GM18505 (cell line): ENCODE results near the gene KCNG2.
"Not testable (repeated sequence)": the region's sequence is repeated elsewhere in the genome, so short reads cannot be mapped to it uniquely, and the experiment has no call there.

Experiments
- ATAC-seq: cut with Tn5 transposase; IDR thresholded peaks from one replicate; pipeline ENCODE4 v1.9.1; 2021; ENCODE audit not compliant: unreplicated experiment
- POLR2A ChIP-seq: IDR thresholded peaks from 4 replicates; pipeline ENCODE4 v1.6.1; 2011; ENCODE audit warnings: borderline replicate concordance; ENCODE audit not compliant: insufficient read depth, insufficient read length; ENCODE audit errors: extremely low read depth

Gene KCNG2

GRCh38 chr18:79875931-79876461, 78.3 kb downstream of the KCNG2 start:
- no peak for TF ChIP-seq POLR2A
- no peak for ATAC-seq

GRCh38 chr18:79876497-79876896, 78.8 kb downstream of the KCNG2 start:
- no peak for ATAC-seq
- no peak for TF ChIP-seq POLR2A

DNA sequence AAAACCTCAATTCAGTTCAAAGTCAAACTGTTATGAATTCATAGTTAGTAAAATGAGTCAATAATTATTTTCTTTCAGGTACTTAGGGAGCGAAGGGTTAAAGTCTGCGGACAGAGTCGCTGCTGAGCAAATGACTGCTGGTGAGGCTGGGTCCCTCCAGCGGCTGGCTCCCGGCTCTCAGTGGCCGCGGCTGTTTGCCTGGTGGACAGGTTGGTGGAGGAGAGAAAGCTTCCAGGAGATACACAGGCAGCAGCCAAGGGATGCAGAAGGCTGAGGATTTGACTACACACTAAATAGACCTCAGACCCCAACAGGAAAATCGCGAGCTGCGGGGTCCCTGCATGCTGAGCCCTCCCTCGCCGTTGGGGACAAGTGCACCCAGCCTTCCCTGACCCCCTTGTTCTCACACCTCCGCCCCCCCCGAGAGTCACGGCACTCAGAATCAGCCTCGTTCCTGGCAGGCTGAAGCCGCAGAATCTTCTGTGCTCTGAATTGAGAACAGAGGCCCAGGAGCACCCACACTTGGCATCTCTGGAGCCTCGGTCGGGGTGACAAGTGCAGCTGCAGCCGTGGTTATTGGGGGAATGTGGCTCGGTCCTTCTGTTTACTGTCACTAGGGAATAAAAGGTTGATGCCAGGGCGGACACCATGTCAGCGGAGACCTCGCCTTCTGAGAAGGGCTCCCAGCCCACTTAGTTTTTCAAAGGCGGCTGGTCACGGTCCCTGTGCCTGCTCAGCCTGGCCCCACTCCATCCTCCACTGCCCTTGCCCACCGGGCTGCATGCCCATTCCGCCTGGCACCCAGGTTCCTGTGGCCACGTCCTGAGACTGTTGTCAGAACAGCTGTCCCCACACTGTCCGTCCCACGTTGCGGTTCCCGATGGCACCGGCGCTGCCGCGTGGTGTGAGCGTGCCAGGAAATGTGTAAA, 79.7 kb downstream of the KCNG2 start:
- TF ChIP-seq POLR2A, result no peak

DNA sequence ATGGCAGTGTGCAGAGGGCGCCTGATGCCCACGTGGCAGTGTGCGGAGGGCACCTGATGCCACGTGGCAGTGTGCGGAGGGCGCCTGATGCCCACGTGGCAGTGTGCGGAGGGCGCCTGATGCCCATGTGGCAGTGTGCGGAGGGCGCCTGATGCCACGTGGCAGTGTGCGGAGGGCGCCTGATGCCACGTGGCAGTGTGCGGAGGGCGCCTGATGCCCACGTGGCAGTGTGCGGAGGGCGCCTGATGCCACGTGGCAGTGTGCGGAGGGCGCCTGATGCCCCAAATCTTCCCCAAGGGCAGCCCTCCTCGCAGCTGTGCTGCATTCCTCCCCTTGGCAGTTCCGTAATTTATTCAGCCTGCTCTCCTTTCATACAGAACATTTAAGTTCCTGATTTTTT, 80.5 kb downstream of the KCNG2 start:
- not testable (repeated sequence) for ATAC-seq

More for the DNA sequence above, 79.7 kb downstream of the KCNG2 start:
- no peak for ATAC-seq

DNA sequence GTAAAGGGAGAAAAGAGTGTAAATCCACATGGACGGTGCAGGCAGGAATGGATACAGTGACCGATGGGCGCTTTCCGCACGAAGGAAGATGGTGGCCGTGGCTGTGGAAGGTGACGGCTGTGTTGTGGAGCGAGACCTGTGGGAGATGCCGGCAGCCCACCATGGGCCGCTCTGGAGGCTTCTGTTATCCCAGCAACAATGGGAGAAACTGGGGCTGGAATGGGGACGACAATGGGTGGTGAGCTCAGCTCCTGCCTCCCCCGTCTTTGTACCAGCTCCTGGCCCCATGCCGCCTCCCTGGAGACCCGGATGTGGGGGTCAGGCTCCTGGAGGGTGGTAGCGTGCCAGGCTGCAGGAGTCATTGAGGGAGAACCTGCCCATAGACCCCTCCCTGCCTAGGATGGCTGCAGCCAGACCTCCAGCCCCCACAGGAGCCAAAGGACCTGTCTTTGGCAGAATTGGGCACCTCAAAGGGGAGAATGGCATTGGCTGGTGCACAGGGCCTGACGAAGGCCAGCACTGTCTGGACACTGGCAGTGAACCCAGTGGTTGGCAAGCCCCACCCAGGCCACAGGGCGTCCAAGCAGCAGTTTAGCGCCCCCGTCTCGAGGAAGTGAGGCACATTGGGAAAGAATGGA, 81.1 kb downstream of the KCNG2 start:
- ATAC-seq, result no peak
- TF ChIP-seq POLR2A, result no peak

GRCh38 chr18:79879566-79879965, 81.8 kb downstream of the KCNG2 start:
- no peak for ATAC-seq

DNA sequence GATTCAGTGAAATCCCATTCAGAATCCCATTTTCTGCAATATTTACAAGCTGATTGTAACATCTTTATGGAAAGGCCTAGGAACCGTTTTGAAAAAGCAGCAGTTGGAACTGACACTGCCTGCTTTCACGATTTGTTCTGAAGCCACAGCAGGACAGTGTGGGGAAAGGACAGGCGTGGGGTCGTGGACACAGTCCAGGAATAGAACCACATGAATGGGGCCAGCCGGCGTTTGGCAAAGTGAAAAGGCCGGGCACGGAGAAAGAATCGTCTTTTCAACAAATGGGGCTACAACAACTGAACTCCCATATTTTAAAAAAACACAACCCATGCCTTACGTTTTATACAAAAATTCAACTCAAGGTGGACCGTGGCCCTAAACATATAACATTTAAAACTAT, 84.0 kb downstream of the KCNG2 start:
- TF ChIP-seq POLR2A, result no peak
- no peak for ATAC-seq

More at GRCh38 chr18:79879566-79879965, 81.8 kb downstream of the KCNG2 start:
- no peak for TF ChIP-seq POLR2A

DNA sequence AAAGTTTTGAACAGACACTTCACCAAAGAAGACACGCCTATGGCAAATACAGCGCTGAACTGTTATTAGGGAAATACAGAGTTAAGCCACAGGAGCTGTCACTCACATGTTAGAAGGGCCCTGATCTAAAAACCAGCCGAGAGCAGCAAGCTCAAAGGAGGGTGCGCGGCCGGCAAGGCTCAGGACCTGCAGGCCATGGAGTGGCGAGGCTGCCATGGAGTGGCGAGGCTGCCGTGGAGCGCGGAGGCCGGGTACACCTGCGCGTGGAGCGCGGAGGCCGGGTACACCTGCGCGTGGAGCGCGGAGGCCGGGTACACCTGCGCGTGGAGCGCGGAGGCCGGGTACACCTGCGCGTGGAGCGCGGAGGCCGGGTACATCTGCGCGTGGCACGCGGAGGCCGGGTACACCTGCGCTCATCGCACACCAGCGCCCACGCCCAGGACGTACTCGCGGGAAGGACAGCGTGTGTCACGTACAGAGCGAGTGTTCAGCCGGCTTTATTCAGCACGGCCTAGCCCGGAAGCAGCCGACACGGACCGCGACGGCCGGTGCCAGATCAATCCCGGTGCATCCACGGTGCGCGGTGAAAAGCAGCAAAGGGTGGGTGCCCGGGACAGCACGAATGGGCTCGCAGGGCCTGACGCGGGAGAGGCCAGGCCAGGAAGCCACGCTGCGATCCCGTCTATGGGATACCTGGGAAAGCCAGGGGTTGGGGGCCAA, 84.9 kb downstream of the KCNG2 start:
- no peak for TF ChIP-seq POLR2A

DNA sequence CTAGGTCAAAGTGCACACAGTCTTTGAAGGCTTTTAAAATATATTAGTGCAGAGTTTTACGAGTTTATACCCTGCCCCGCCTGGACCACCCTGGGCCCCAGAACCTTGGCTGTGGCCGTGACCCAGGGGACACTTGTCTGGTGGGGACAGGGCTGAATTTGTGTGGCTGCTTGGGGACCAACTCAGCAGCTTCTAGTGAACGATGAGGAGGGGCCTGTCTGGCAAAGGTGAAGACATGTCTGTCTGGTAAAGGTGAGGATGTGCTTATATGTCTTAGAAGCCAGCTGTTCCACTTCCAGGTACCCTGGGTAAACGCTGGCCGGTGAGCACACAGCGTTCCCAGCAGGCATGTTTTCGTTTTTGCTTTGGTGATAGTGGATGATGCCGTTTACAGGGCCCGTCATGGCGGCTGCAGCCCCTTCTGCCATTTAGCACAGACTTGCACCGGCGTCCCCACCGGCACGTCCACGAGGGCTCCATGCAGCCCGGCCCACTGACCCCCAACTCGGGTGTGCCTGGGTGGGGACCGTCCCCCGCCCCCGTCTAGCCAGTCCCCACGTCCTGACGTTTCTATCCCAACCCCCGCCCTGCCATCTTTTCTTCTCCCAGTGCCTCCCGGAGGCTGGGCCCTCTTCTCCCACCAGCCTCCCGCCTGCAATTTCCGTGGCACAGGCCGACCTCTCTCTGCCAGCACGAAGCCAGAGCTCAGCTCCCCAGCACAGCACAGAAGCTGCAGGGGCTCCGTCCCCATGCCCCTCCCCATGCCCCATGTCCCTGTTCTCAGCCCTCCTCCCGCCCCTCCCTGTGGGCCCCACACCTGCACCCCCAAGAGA, 85.9 kb downstream of the KCNG2 start:
- ATAC-seq, result no peak
- no peak for TF ChIP-seq POLR2A

More for the DNA sequence above, 84.9 kb downstream of the KCNG2 start:
- no peak for ATAC-seq

DNA sequence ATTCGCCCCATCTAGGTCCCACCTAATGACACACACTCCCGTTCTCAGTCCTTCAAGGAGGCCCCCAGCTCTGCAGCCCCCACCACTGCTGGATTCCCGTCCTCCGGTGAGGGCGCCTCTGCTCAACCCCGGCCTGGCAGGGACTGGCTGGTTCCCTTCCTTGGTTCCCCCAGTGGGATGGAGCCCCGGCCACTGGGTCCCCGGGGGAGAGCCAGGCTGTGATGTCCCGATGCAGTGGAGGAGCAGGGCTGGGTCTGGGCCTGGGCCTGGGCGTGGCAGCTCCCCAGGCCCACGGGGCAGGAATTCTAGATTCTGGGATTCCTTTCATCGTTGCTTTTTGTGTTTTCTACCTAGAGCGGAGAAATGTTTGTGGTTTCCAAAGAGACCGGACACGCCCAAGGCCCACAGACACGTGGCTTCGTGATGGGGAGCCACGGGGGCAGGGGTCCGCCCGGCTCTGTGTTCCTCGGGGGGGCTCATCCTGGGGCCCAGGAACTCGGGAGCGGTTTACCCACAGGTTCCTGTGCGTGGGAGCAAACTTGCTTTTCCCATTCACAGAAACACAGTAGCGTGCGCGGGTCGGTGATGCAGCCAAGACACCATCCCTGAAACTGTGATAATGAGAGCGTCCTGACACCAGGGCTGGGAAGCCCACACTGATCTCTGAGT, 86.7 kb downstream of the KCNG2 start:
- no peak for TF ChIP-seq POLR2A
- no peak for ATAC-seq

DNA sequence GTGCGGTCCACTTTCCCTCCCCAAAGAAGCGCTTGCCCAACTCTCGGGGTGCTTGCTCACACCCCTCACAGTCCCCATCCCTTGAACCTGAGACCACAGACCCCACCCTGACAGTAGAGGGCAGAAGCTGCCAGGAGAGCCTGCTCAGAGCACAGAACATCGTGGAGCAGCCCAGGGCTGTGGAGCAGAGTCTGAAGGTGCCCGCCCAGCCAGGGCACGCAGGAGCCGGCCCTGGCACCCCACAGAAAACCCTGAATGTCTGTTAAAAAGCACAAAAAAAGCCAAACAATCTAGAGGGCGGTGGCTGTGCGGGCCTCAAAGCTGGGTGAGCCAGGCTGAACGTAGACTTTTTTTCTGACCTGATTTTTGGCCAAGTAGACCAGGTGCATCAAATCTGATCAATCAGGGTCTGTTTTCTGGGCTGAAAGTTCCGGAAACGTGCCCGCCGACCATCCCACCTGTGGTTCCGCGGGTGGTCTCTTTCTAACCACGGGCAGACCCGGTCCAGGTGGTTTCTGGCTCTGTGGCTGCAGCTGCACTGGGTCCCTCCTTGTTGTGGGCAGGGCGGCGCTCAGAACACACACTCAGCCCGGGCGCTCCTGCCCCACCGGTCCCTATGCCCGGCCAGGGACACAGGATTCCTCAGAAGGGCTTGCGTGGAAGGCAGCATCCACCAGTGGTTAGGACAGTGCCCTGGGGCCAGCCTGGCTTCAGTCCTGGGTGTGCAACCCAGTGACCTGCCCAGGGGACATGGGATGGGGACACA, 87.4 kb downstream of the KCNG2 start:
- TF ChIP-seq POLR2A, result no peak
- no peak for ATAC-seq
